ENCODE measurements around the gene DPY19L3. TPM values are rescaled to one million over a fixed set of nuclear protein-coding genes. Genes with fewer than 3 reads are reported as not detected.

Gene DPY19L3
- total and polyA plus RNA-seq, 2 donors from 2014 or later, result 4.7 to 36.7 TPM

- intact Hi-C loops (cut with DNase I), result no loop called here
- Histone ChIP-seq H3K36me3 (ENCODE audit: control insufficient read depth in 2 of 3, insufficient read depth in 3 of 3, low read length in 3 of 3) (no peaks in the 10 kb centered on the region), H3K4me3 (ENCODE audit: low read length in 3 of 3) (no peak overlapping the region), H3K27ac (ENCODE audit: low read depth in 2 of 2, low read length in 2 of 2) (no peak overlapping the region), H3K9me3 (ENCODE audit: control insufficient read depth in 2 of 3, insufficient read depth in 1 of 3, low read length in 3 of 3) (no peaks in the 10 kb centered on the region), H3K9ac (ENCODE audit: low read length in 3 of 3) (no peak overlapping the region), H3K27me3 (ENCODE audit: control insufficient read depth, insufficient read depth, low read length) (no peaks in the 10 kb centered on the region), H3K4me1 (ENCODE audit: control insufficient read depth in 2 of 3, insufficient read depth in 2 of 3, low read depth in 1 of 3, low read length in 3 of 3) (peaks cover 0 to 5% (median 3%) of the 10 kb centered on the region in 3 donors)
- FAIRE-seq, result no peak
- no peak for TF ChIP-seq CTCF (IDR thresholded peaks at IDR 0.05; ENCODE audit: borderline replicate concordance, extremely low read depth, insufficient read depth)
- DNase-seq, result no peak
These were observed 2.1 kb upstream of the DPY19L3 start for GRCh38 chr19:32403291-32403995.

- Histone ChIP-seq H3K27me3 (ENCODE audit: control insufficient read depth, insufficient read depth, low read length) (no peaks in the 10 kb centered on the region), H3K4me1 (ENCODE audit: control insufficient read depth in 2 of 3, insufficient read depth in 2 of 3, low read depth in 1 of 3, low read length in 3 of 3) (peaks cover 0 to 5% (median 3%) of the 10 kb centered on the region in 3 donors), H3K36me3 (ENCODE audit: control insufficient read depth in 2 of 3, insufficient read depth in 3 of 3, low read length in 3 of 3) (no peaks in the 10 kb centered on the region), H3K27ac (ENCODE audit: low read depth in 2 of 2, low read length in 2 of 2) (peak overlapping the region; percentile 93 to 96), H3K9me3 (ENCODE audit: control insufficient read depth in 2 of 3, insufficient read depth in 1 of 3, low read length in 3 of 3) (no peaks in the 10 kb centered on the region), H3K9ac (ENCODE audit: low read length in 3 of 3) (peak overlapping the region; percentile 60 to 94 (median 85)), H3K4me3 (ENCODE audit: low read length in 3 of 3) (peak overlapping the region; percentile 62 to 82 (median 73))
- DNase-seq, result no peak
- TF ChIP-seq CTCF (IDR thresholded peaks at IDR 0.05; ENCODE audit: borderline replicate concordance, extremely low read depth, insufficient read depth), result no peak
- intact Hi-C loops (cut with DNase I), result no loop called here
- no peak for FAIRE-seq
These were observed 1.2 kb upstream of the DPY19L3 start for GRCh38 chr19:32404213-32404932.

GRCh38 chr19:32404933-32405430 is 588 bp upstream of the DPY19L3 start:
- DNase-seq (peak in 4 of 5 donors; percentile 67 to 86 (median 74)), FAIRE-seq (no peak)
- intact Hi-C loops (cut with DNase I), result no loop called here
- Histone ChIP-seq H3K27me3 (ENCODE audit: control insufficient read depth, insufficient read depth, low read length) (no peaks in the 10 kb centered on the region), H3K4me1 (ENCODE audit: control insufficient read depth in 2 of 3, insufficient read depth in 2 of 3, low read depth in 1 of 3, low read length in 3 of 3) (peaks cover 0 to 5% (median 3%) of the 10 kb centered on the region in 3 donors), H3K9ac (ENCODE audit: low read length in 3 of 3) (peak overlapping the region; percentile 60 to 94 (median 85)), H3K36me3 (ENCODE audit: control insufficient read depth in 2 of 3, insufficient read depth in 3 of 3, low read length in 3 of 3) (peaks cover 0 to 4% (median 0%) of the 10 kb centered on the region in 3 donors), H3K4me3 (ENCODE audit: low read length in 3 of 3) (peak overlapping the region; percentile 62 to 82 (median 73)), H3K9me3 (ENCODE audit: control insufficient read depth in 2 of 3, insufficient read depth in 1 of 3, low read length in 3 of 3) (no peaks in the 10 kb centered on the region), H3K27ac (ENCODE audit: low read depth in 2 of 2, low read length in 2 of 2) (peak overlapping the region; percentile 93 to 96)
- no peak for TF ChIP-seq CTCF (IDR thresholded peaks at IDR 0.05; ENCODE audit: borderline replicate concordance, extremely low read depth, insufficient read depth)
